GM18499 (cell line): ENCODE results near the gene GIMAP7.
"Not testable (repeated sequence)": the region's sequence is repeated elsewhere in the genome, so short reads cannot be mapped to it uniquely, and the experiment has no call there.

ENCODE experiments used
- ATAC-seq: cut with Tn5 transposase; IDR thresholded peaks from one replicate; pipeline ENCODE4 v1.9.1; 2021; ENCODE audit warnings: moderate number of reproducible peaks; ENCODE audit not compliant: insufficient read depth, unreplicated experiment

Gene GIMAP7

DNA sequence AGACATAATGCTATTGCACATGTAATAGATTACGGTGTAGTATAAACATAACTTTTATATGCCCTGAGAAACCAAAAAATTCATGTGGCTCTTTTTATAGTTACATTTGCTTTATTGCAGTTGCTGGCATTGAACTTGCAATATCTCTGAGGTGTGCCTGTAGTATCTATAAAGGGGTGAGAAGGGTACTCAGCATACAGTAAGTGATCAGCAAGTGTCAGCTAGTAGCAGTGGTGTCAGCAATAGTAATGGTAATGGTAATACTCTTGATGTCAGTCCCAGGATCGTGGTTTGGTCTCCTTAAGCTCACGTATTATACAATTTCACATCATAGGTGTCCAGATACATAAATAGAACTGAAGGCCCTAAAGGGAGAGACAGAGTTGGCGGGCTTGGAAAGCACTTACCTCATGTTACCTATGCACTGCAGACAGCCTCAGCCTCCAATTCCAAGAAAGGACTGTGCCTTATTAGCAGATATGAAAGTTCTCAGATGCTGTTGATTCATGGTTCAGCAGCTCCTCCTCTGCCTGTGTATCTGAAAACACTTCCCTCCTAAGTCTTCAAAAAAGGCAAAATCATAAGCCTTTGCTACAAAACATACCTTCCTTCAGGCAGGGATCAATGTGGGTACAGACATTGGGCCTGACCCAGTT, 6.6 kb upstream of the GIMAP7 start:
- ATAC-seq = no peak

DNA sequence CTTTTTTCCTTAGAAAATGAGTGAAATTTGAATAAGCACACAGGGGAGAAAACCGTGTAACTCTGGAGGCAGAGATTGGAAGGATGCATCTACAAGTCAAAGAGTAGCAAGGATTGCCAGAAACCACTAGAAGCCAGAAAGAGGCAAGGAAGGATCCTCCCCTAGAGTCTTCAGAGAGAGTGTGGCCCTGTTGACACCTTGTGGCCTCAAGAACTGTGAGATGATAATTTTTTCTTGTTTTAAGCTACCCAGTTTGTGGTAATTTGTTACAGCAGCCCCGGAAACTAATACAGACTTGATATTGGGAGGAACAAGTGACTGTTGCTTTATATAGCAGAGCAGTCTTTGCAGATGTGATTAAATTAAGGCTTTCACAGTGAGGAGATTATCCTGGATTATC, 3.6 kb upstream of the GIMAP7 start:
- ATAC-seq = no peak

DNA sequence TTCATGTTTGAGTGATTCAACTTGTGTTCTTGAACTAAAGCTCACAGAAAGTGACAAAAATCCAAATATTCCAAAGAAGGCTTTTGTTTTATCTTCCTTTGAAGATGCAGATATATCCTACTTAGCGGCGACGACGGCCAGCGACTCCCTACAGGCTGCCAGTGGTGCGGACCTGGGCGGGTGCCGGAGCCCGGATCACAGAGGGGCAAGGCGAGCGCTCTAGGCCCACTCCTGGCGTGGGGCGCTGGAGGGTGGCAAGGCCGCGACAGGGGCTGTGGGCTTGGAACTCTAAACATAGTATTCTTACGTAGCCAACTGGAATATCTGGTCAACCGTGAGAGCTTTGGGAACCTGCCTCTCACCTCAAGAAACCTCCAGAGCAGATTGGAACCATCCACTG, 914 bp upstream of the GIMAP7 start:
- no peak for ATAC-seq

GRCh38 chr7:150515248-150516147, 826 bp downstream of the GIMAP7 start:
- no peak for ATAC-seq

- ATAC-seq = no peak
Observed at GRCh38 chr7:150516956-150517745, 2.5 kb downstream of the GIMAP7 start.

DNA sequence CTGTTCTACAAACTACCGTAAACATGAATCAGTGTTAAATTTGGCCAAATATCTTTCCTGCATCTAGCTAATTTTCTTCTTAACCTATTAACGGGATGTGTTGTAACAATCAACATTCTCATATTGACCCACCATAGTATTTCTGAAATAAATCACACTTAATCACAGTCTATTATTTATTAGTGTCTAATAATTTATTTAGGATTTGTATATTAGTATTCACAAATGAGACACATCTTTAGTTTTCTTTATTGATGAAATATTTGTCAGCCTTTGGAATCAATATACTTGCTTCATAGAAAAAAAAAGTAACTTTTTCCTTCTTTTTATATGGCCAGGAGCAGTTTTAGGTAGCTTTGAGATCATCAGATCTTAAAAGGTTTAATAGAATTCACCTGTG, 4.6 kb downstream of the GIMAP7 start:
- ATAC-seq = no peak

DNA sequence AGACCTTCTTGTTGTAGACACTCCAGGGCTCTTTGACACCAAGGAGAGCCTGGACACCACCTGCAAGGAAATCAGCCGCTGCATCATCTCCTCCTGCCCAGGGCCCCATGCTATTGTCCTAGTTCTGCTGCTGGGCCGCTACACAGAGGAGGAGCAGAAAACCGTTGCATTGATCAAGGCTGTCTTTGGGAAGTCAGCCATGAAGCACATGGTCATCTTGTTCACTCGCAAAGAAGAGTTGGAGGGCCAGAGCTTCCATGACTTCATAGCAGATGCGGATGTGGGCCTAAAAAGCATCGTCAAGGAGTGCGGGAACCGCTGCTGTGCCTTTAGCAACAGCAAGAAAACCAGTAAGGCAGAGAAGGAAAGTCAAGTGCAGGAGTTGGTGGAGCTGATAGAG, 5.5 kb downstream of the GIMAP7 start:
- ATAC-seq = no peak

- not testable (repeated sequence) for ATAC-seq
Observed at GRCh38 chr7:150522931-150523330, 8.3 kb downstream of the GIMAP7 start.

- no peak for ATAC-seq
Observed at GRCh38 chr7:150524018-150524417, 9.3 kb downstream of the GIMAP7 start.

DNA sequence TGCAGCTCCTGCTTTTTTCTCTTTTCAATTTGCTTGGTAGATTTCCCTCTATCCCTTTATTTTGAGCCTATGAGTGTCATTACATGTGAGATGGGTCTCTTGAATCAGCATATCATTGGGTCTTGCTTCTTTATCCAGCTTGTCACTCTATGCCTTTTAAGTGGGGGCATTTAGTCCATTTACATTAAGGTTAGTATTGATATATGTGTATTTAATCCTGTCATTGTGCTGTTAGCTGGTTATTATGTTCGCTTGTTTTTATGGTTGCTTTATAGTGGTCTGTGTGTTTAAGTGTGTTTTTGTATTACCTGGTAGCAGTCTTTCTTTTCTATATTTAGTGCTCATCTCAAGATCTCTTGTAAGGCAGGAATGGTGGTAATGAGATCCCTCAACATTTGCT, 17.0 kb downstream of the GIMAP7 start:
- ATAC-seq = no peak

- no peak for ATAC-seq
Observed at GRCh38 chr7:150538259-150538658, 23.6 kb downstream of the GIMAP7 start.

GRCh38 chr7:150553163-150553562, 38.5 kb downstream of the GIMAP7 start:
- no peak for ATAC-seq

- ATAC-seq = no peak
Observed at GRCh38 chr7:150556521-150557138, 42.0 kb downstream of the GIMAP7 start.

GRCh38 chr7:150560486-150560885, 45.8 kb downstream of the GIMAP7 start:
- no peak for ATAC-seq

DNA sequence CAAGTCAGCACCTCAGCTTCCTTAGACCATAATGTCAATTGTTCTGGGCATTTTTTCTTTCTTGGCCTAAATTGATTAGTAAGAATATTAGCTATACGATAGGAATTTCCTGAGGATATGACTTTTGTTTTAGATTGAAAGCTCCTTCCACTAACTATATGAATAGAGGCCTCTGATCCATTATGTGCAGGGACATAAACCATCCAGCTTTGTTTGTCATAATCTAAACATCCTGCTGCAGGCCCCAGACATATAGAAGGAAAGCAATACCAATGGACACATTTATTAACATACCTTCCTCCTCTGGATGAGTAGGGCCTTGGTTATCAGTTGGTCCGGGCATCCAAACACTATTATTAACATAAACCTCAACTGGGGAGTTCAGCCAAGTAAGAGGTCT, 48.2 kb downstream of the GIMAP7 start:
- no peak for ATAC-seq

- no peak for ATAC-seq
Observed at GRCh38 chr7:150564006-150564405, 49.3 kb downstream of the GIMAP7 start.

GRCh38 chr7:150564566-150564965, 49.9 kb downstream of the GIMAP7 start:
- no peak for ATAC-seq

GRCh38 chr7:150565239-150565638, 50.6 kb downstream of the GIMAP7 start:
- ATAC-seq = no peak

GRCh38 chr7:150566123-150566522, 51.5 kb downstream of the GIMAP7 start:
- ATAC-seq = no peak

DNA sequence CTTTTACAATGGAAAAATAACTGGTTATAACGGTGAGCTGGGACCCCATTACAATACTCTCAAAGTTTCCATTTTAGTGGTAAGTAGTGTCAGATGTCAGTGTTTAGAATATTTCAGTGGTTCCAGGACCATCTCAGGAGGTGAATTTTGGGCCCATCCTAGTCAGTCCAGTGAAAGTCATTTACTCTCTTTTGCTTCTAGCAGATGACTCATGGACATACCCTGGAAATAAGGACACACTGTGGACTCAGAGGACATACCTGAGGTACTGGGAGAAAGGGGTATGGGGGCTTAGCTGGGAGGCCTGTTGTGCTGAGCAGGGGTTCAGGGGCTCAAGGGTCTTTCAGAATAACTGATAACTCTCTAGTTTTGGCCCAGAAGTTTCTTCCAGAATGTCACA, 51.9 kb downstream of the GIMAP7 start:
- ATAC-seq = no peak

- no peak for ATAC-seq
Observed at GRCh38 chr7:150567169-150567568, 52.5 kb downstream of the GIMAP7 start, which contains the start of gene GIMAP4. Gene GIMAP4 (plus strand): TSS chr7:150567390. CDS start chr7:150569902, 2,512 bp downstream.
